T-helper 2 cell treated with Interferon-gamma antibody and Interleukin-4, amounts not matched to agents 100 ng/mL and 5 ng/mL, for 36 hours (primary cell): ENCODE measurements around the gene GPT2. TPM values are rescaled to one million over a fixed set of nuclear protein-coding genes. Genes with fewer than 3 reads are reported as not detected.

Source experiments
- intact Hi-C: fragments of 100-400 bp; cut with micrococcal nuclease; formaldehyde crosslinking; loops from one replicate; pipeline ENCODE4 v1.15.1; 2023
- total RNA-seq: library from RNA; stranded (reverse); gene quantifications from 2 replicates; pipeline ENCODE4 v1.2.3, GENCODE V29; 2022

Gene GPT2
- total RNA-seq, 1 donor from 2014 or later: 8.0 TPM

- intact Hi-C loops: no loop called here
Measured at GRCh38 chr16:46895399-46896313, 11.5 kb downstream of the GPT2 start.

- intact Hi-C loops: no loop called here
Measured at GRCh38 chr16:46896314-46896968, 12.3 kb downstream of the GPT2 start.

GRCh38 chr16:46897471-46897870 lies 13.3 kb downstream of the GPT2 start:
- intact Hi-C loops: no loop called here

- intact Hi-C loops: no loop called here
Measured at GRCh38 chr16:46898006-46898405, 13.8 kb downstream of the GPT2 start.

- intact Hi-C loops: loop anchor here (10.0 kb wide), 1 partner anchor 345 kb away; no protein-coding TSS in a partner anchor
Measured at GRCh38 chr16:46899443-46900143, 15.4 kb downstream of the GPT2 start.

- intact Hi-C loops: loop anchor here (10.0 kb wide), 1 partner anchor 346 kb away; no protein-coding TSS in a partner anchor
Measured at GRCh38 chr16:46900455-46901235, 16.5 kb downstream of the GPT2 start.

GRCh38 chr16:46901709-46902108 lies 17.5 kb downstream of the GPT2 start:
- intact Hi-C loops: loop anchor here (10.0 kb wide), 1 partner anchor 347 kb away; no protein-coding TSS in a partner anchor

GRCh38 chr16:46903255-46903905 lies 19.2 kb downstream of the GPT2 start:
- intact Hi-C loops: loop anchor here (10.0 kb wide), 1 partner anchor 349 kb away; no protein-coding TSS in a partner anchor

GRCh38 chr16:46904471-46904870 lies 20.3 kb downstream of the GPT2 start:
- intact Hi-C loops: loop anchor here (10.0 kb wide), 1 partner anchor 350 kb away; no protein-coding TSS in a partner anchor

GRCh38 chr16:46906360-46907060 lies 22.3 kb downstream of the GPT2 start:
- intact Hi-C loops: loop anchor here (10.0 kb wide), 1 partner anchor 352 kb away; no protein-coding TSS in a partner anchor

GRCh38 chr16:46907061-46907774 lies 23.1 kb downstream of the GPT2 start:
- intact Hi-C loops: loop anchor here (10.0 kb wide), 1 partner anchor 352 kb away; no protein-coding TSS in a partner anchor

- intact Hi-C loops: loop anchor here (1.0 to 10.0 kb wide), 3 partner anchors 54 to 354 kb away; no protein-coding TSS in a partner anchor
Measured at GRCh38 chr16:46908540-46909372, 24.6 kb downstream of the GPT2 start.

GRCh38 chr16:46911038-46911437 lies 26.9 kb downstream of the GPT2 start:
- intact Hi-C loops: no loop called here

GRCh38 chr16:46911650-46912049 lies 27.5 kb downstream of the GPT2 start:
- intact Hi-C loops: no loop called here

- intact Hi-C loops: no loop called here
Measured at GRCh38 chr16:46914556-46915201, 30.5 kb downstream of the GPT2 start.

GRCh38 chr16:46915483-46916025 lies 31.4 kb downstream of the GPT2 start:
- intact Hi-C loops: no loop called here

GRCh38 chr16:46916980-46917379 lies 32.8 kb downstream of the GPT2 start:
- intact Hi-C loops: no loop called here
